ENCODE measurements around the gene SLTM. TPM values are rescaled to one million over a fixed set of nuclear protein-coding genes. Genes with fewer than 3 reads are reported as not detected.
"Not testable (repeated sequence)": the region's sequence is repeated elsewhere in the genome, so short reads cannot be mapped to it uniquely, and the experiment has no call there.

SLTM gene
- total RNA-seq, 1 donor from 2014 or later = 133 TPM

DNA sequence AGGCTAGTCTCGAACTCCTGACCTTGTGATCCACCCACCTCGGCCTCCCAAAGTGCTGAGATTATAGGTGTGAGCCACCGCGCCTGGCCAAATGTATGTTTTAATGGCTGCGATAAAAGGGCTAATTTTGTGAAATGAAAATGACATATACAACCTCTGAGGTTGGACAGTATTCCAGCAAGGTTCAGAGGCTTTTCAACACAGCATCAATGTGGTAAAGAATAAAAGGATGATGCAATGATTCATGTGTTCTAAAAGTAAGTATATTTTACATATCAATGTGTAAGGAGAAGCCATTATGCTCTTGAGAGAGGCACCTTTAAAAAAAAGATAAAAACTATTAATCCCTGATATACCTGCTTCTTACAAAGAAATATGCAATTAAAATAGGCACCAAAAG, 6.7 kb downstream of the SLTM start:
- DNase-seq = no peak

DNA sequence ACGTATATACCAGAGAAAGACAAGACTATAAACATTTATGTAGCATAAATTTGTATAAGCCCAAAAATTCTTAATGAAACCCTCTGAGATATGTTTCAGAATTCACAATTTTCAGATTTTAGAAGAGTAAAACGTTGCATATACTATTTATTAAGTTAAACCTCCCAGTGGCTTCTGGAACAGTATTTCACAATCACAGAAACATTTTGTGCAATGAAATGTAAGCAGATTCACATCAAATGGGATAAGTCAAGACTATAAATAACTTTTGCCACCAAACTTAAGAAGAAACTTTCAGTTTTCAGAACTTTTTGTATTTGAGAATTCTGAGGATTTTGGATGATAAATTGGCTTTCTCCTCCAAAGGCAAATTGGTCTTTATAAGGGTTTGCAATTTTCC, 9.2 kb downstream of the SLTM start:
- no peak for DNase-seq

DNA sequence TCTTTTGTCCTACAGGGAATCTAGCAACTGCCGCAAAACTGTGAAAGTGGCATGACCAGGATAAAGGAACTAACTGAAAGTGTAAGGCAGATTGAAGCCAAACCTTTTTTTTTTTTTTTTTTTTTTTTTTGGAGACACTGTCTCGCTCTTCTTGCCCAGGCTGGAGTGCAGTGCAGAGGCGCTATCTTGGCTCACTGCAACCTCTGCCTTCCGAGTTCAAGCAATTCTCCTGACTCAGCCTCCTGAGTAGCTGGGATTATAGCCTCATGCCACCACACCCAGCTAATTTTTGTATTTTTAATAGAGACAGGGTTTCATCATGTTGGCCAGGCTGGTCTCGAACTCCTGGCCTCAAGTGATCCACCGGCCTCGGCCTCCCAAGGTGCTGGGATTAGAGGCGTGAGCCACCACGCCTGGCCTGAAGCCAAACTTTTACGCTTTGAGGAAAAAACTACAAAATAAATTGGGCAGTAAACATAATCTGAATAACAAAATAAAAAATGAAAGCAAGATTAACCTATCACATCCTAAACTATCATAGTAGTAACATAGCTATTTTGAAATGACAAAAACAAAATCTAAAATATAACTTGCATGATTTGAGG, 9.7 kb downstream of the SLTM start:
- no peak for DNase-seq

DNA sequence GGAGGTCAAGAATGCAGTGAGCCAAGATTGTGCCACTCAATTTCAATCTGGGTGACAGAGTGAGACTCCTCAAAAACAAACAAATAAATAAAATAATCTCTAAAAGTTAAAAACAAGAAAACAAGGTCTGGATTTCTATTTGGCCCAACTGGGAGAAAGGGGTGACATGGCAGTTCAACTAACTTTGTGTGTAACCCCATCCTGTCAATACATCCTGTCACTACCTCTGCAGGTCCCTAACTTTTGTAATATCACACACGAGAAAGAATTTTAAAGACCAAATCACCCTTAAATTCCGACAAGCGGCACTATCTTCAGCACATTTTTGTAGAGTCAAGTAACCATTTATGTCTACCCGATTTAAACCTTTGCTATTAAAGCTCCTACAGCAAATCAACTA, 10.2 kb downstream of the SLTM start:
- no peak for DNase-seq

DNA sequence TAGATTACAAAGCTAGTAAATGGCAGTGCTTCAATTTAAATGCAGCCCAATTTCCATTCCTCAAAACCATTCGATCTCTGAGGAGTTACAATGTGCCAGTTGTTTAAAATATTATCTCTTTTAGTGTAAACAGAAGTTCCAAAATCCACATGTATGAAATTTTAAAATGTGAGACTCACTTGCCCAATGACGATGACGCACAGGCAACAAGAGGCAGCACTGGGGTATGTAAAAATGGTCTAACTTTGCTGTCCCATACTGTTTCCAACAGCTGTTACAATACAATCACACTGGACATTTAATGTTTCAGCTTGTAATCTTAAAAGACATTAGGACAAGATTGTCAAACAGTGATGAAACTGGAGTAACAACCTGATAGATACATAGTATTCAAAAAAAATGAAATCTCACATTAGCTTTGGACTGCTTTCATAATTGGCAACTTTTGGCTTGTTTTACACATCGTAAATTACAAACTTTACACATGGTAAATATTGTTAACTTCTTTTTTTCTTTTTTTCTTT, 12.2 kb downstream of the SLTM start:
- no peak for DNase-seq

DNA sequence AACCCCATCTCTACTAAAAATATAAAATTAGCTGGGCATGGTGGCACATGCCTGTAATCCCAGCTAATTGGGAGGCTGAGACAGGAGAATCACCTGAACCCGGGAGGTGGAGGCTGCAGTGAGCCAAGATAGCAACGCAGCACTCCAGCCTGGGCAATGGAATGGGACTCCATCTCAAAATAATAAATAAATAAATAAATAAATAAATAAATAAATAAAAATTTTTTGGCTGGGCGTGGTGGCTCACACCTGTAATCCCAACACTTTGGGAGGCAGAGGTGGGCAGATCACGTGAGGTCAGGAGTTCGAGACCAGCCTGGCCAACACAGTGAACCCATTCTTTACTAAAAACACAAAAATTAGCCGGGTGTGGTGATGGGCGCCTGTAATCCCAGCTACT, 13.0 kb downstream of the SLTM start:
- DNase-seq = not testable (repeated sequence)

DNA sequence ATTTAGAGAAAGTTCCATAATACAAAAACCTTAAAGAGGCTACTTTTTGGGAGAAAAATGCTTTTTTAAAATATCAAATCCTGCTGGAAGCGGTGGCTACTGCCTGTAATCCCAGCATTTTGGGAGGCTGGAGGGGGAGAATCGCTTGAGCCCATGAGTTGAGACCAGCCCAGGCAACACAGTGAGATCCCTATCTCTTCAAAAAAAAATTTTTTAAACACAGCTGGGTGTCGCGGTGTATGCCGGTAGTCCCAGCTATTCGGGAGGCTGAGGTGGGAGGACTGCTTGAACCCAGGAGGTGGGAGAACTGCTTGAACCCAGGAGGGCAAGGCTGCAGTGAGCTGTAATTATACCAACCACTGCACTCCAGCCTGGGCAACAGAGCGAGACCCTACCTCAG, 14.2 kb downstream of the SLTM start:
- DNase-seq = no peak

DNA sequence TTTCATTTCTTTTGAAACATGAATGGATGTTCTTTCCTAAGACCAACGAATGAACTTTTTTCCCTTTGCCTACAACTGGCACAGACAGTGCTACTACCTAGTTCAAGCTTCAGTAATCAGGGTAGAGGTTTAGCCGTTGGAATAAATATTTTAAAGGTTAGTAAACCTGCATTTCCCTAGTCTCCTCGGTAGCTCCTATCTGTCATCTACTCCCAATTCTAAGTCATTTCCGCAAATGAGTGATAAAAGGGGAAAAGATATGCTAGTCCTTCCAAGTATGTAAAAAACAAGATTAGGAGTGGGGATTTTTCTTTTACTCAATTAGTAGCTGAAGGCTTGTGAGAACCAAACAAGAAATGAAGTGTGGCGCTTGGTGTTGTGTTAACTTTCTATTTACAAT, 15.2 kb downstream of the SLTM start:
- no peak for DNase-seq

DNA sequence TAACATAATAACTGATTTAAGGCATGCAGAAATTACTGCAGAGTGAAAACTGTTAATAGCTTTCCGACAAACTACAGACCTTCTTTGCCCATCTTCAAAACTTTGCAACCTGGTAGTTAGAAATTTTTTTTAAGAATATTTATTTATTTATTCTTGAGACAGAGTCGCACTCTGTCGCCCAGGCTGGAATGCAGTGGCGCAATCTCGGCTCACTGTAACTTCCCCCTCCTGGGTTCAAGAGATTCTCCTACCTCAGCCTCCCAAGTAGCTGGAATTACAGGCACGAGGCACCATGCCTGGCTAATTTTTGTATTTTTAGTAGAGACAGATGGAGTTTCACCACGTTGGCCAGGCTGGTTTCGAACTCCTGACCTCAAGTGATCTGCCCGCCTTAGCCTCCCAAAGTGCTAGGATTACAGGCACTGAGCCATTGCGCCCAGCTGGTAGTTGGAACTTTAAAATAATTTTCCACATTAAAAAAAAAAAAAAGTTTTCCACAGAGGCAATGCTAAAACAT, 15.8 kb downstream of the SLTM start:
- not testable (repeated sequence) for DNase-seq

DNA sequence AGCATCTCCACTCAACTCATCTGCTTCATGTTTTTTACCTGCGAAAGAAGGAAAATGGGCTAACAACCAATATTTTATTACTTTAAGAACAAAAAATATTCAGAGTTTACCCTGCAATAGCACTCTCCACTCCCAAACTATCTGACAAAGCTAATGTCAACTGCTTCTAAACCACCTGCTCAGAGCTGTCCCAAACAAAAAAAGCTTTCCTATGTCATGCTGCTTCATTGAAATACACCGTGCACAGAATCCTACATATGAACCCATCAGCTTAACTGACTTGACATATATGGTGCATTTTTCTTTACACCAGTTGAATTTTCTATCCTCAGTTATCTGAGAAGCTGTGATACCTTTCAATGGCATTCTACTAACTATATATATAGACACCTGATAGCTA, 16.5 kb downstream of the SLTM start:
- DNase-seq = no peak

DNA sequence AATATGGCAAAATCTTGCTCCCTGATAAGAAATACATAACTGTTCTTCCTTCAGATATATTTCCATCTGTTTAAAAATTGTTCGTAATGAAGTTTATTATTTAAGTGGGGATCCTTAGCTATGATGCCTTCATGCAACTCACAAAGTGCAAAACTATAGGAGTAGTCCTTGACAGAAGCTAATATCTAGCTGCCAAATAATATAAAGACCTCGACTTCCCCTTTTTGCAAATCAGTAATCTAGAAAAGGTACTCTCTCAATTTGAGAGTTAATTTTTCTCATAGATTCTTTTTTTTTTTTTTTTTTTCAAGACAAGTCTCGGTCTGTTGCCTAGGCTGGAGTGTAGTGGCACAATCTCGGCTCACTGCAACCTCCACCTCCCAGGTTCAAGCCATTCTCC, 23.0 kb downstream of the SLTM start:
- no peak for DNase-seq

DNA sequence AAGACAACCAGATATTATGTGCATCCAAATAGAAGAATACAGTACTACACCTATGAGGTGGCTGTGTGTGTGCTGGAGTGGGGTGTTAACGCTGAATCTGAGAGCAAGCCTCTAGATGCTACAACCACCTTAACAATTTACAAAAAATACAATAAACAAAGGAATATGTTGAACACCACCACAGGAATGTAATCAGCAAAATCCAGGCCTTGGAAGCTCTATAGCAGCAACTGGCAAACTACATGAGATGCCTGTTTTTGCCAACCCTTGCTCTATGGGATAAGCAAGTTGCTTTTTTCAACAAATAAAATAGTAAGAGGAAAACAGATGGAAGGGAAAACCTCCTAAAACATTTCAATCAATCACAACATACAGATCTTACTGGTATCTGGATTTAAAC, 23.9 kb downstream of the SLTM start:
- DNase-seq = no peak

DNA sequence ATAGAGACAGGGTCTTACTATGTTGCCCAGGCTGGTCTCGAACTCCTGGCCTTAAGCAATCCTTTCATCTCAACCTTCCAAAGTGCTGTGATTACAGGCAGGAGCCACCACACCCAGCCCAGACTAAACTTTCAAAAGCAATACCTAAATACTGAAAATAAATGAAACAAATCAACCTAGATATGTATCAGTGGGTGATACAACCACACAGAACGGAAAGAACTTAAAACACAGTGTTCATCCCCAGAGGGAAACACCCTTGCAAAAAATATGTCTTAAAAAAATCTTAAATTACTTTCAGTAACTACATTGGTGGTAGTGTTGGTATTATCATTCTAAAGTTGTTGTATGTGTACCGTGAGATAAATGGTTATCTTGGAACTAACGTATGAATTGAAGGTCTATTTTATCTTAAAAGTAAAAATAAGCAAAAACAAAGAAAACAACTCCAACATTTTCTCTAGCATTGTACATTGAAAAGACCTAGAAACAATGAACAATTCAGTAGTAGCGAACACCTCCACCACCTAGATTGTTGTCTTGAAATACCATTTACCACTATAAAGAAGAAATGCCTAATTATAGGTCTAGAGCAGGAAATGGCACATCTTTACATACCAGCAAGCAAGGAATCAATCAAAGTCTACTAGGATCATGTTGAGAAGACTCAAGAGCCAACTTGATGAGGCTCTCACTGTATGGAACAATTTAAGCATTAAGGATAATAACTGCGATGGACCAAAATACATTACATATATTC, 24.7 kb downstream of the SLTM start:
- DNase-seq = no peak

DNA sequence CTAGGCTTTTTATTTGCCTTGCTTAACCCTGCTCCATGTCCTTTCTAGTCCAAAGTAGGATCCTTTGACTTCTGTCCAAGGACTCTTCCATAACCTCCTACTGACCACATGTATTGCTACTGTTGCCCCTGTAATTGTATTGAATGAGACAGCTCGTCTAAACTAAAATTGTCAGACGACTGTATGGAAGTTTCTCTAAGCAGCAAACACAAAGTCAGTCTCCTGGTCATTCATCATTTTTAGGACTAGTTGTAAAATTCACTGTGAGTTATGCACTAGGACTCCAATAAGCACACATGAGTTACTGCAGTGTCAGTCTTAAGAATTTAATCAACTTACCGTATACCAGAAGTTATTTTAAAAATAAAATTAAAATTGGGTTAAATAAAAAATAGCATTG, 32.8 kb downstream of the SLTM start:
- DNase-seq = no peak

DNA sequence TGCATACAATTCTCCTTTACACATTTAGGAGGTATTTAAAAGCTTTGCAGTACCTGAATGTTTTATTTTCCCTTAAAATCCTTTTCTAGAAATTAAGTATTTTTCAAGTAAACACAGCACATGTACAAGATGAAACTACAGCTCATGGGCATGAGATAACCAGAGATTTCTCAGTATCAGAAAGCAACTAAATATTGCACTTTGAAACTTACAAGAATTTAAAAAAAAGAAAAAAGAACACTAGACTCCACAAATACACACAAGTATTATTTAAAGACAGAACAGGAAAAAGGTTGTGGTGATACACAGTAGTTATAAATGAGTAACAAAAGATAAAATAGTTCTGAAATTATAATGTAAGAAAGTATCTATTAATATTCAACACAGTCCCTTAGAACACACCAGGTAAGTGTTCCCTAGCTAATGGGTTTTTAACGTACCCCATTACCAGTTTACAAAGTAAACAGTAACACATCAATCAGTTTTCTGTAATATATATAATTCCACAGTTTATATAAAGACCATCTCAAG, 35.3 kb downstream of the SLTM start:
- no peak for DNase-seq

DNA sequence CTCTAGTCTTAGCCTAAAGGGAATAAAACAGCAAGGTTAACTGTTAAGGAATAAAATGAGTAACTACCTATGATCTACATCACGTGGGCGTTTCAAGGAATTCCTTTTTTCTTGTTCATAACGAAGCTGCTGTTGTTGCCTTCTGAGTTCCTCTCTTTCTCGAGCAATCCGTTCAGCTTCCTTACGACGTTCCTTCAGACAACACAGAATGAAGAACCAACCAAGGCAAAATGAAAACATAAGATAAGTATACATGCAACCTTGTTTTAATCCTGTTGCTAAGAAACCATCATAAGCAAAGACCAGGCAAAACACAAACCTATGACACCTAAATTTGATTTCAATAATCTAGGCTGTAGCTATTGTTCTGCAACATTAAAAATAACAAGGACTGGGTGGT, 44.1 kb downstream of the SLTM start:
- DNase-seq = no peak

DNA sequence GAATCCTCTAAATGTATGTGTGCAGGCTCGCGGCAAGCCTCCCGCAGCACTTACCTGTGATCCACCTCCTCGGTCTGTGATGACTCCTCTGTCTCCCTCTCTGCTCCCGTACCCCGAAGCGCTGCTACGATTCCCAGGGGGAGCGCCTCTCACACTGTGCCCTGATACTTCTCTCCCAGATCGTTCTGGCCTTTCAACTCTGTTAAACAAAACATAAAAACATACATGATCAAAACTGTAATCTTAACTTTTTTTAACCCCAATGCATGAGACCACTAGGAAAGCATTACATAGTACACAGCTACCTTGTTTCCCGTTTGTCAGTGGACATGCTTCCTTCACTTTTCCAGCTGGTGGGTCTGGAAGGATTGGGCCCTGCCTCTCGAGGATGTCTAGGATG, 46.6 kb downstream of the SLTM start:
- DNase-seq = no peak

DNA sequence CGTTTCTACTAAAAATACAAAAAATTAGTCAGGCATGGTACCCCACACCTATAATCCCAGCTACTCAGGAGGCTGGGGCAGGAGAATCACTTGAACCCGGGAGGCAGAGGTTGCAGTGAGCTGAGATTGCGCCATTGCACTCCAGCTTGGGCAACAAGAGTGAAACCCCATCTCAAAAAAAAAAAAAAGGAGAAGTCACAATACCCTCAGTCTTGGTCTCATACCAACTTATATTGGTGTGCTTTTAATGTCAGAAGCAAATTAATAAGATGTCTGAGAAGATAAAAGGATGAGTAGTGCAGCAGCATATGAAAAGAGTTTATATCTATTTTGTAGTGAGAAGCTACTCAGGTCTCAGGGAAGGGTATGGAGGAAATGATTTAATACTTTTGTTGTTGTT, 49.6 kb downstream of the SLTM start:
- DNase-seq = not testable (repeated sequence)

DNA sequence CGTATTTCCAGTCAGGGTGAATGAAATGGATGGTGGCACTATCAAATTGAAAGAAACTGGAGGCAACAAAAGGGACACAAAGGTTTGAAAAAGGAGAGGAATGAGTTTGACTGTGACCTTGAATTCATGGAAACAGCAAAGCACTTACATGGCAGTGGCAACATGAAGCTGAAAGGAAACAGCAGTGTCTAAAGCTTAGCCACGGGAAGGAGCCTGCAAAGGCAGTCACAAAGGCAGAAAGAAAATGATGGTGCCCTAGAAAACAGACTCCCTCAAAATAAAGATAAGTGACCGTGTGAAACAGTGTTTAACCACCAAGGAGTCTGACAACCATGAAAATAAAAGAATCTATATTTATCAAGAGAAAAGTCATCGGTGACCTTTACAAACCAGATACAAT, 51.2 kb downstream of the SLTM start:
- no peak for DNase-seq

DNA sequence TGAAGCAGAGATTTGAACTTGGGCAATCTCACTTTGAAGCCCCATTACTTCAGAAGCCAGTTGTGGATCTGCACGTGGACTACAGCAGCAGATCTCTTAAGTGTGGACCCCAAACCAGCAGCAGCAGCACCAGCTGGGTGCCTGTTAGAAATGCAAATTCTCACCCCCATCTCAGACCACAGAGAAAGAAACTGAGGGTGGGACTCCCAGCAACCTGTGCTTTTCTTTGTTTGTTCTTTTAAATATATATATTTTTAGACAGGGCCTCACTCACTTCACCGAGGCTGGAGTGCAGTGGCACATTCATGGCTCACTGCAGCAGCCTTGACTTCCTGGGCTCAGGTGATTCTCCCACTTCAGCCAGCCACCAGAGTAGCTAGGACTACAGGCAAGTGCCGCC, 53.2 kb downstream of the SLTM start:
- no peak for DNase-seq

DNA sequence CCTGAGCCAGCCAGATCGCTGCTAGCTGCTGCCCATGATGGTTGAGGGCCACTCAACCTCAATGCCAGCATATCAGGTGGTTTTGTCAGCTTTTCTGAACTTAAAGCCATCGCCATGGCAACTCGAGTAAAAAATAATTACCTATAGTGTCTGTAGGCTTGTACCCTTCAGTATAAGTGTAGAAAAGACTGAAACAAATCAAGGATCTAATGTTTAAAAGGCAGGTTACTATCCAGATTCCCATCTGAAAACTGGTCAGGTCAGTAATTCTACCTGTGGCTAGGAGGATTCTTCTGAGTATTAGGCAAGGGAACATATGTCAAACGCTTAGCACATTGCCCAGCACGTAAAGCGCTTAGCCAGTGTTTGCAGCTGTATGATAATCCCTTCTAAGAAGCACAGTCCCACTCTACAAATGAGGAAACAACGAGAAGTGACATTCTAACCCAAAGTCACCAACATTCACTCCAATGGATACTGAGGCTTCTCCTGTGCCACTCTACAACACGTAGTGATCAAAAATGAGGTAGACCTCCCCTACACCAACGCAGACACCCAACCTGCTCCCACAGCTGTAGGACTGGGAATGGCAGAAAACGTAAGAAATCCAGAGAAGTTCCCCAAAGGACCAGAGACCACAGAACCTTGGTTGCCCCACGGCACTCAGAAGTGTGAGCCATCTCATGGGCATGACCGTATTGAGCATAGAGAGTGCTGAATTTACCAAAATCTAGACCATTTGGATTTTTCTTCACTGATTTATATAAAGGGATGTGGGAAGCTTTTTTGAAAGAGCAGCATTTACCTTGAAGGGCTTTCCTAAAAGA, 55.3 kb downstream of the SLTM start:
- DNase-seq = no peak

DNA sequence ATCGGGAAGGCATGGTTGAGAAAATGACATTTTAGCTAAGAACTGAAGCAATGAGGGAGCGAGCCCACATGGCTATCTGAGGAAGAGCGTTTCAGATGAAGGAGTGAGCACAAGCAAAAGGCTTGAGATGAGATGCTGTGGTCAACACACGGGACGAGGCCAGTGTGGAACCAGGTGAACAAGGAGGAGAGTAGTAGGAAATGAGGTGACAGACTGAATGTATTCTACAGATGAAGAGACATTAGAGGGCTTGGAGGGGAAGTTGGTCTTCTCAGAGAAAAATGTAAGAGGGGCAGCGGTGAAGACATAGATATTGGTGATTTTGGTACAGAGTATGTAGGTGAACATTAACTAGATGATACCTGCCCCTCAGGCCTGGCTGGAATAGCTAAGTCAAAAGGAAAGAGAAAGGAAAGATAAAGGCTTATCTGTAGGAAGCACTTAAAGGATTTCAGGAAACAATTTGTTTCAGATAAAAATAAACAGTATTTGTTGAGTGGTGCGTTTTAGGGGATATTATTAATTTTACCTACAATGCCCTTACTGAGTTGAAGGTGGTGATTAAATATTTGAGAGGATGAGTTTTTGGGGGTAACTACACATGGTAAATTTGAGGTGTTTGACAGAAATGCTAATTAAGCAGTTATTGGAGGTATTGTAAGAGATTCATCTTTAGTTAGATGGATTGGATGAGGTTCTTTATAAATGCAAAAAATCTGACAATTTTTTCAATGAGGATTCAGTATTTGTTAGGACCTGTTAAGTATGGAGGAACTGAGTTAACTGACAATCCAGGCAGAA, 57.0 kb downstream of the SLTM start:
- no peak for DNase-seq
